ENCODE results near the gene CACNB2. TPM values are rescaled to one million over a fixed set of nuclear protein-coding genes. Genes with fewer than 3 reads are reported as not detected.

The CACNB2 gene
- total and polyA plus RNA-seq, 10 of the 15 experiments (the other 5 are each of a cell fraction or from before 2014, with no cell fraction given), result 0.62 to 8.1 (median 1.2) TPM

DNA sequence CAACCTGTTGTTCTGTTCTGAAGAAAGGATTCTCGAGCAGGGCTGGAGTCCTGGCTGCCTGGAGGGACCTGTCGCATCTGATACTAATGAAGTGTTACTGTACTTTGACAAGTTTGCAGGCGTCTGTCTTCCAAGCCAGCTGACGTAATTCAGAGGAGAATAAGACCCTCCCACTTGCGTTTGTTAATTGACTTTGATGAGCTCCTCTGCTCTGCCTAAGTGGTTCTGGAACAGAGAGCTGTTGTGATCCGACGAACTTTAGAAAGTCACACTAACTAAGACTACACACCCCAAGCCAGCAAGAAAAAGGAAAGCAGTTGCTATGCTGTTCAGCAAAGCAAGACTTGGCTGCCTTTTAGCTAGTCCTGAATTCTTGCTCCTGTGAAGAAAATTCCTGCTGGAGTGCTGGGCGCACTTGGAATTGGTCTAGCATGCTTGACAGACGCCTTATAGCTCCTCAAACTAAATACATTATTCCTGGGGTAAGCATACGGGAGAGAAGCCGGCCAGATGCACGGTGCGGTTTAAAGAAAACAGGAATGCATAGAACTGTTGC lies 200.3 kb downstream of the CACNB2 start:
- H3K4me2 ChIP-seq (ENCODE audit: control insufficient read depth, insufficient read depth), result no peak overlapping the region
- DNase-seq (ENCODE audit: low read depth, low spot score) (no peak), ATAC-seq (peak; percentile 59), FAIRE-seq (no peak)
- SMC1A ChIA-PET (ENCODE audit: uncharacterized antibody, unreplicated experiment), result interaction anchor here (0.6 to 1.7 kb wide), 10 partner anchors 9 to 93 kb away, joined by 3 to 5 read pairs (median 4); no protein-coding TSS in a partner anchor
- 47% methylated on average over 13 of the region's 13 CpGs for WGBS (ENCODE audit: insufficient coverage, insufficient replicate concordance, low lambda C conversion rate, missing lambda C conversion rate)
- H3K4me1 ChIP-seq (ENCODE audit: control insufficient read depth, insufficient read depth, low read length), result no peaks in the 10 kb centered on the region
- H4K20me1 ChIP-seq (ENCODE audit: control insufficient read depth, insufficient read depth), result no peaks in the 10 kb centered on the region
- no peaks in the 10 kb centered on the region for H3K36me3 ChIP-seq (ENCODE audit: control insufficient read depth in 2 of 2, insufficient read depth in 2 of 2, low read length in 1 of 2)
- POLR2A ChIA-PET, result no interaction called here
- no peak overlapping the region for H3K4me3 ChIP-seq
- TF ChIP-seq POU2F2 (IDR thresholded peaks at IDR 0.05; ENCODE audit: borderline replicate concordance, low read depth, low read length) (no peak), SPI1 (IDR thresholded peaks at IDR 0.05; ENCODE audit: borderline replicate concordance, insufficient read depth, low read depth, low read length) (no peak), PML (IDR thresholded peaks at IDR 0.05; ENCODE audit: low read length) (no peak), ZNF274 (IDR thresholded peaks at IDR 0.05; ENCODE audit: insufficient read depth, insufficient read length) (no peak)
- RAD21 ChIA-PET (ENCODE audit: unreplicated experiment), result interaction anchor here (0.8 to 1.1 kb wide), 3 partner anchors 22 to 132 kb away, joined by 3 to 4 read pairs (median 3); no protein-coding TSS in a partner anchor
- no peak overlapping the region for H2AFZ ChIP-seq (ENCODE audit: control insufficient read depth, low read depth, low read length)
- H3K27ac ChIP-seq (ENCODE audit: control insufficient read depth, insufficient read depth), result no peak overlapping the region
- BruUV-seq (replicated peaks), result no TSS peak
- no peaks in the 10 kb centered on the region for H3K79me2 ChIP-seq (ENCODE audit: control insufficient read depth, insufficient read depth, low read length)
- intact Hi-C loops (cut with micrococcal nuclease; ENCODE audit: unreplicated experiment) (no loop called here), in situ Hi-C loops (cut with MboI) (no loop called here)
- H3K27me3 ChIP-seq (replicated peaks in 1 of 2; ENCODE audit: control insufficient read depth in 2 of 2, insufficient read depth in 2 of 2, low read length in 1 of 2), result no peaks in the 10 kb centered on the region
- H3K9me3 ChIP-seq (replicated peaks; ENCODE audit: control insufficient read depth, insufficient read depth, low read length), result no peaks in the 10 kb centered on the region
- no peak overlapping the region for H3K9ac ChIP-seq (ENCODE audit: control insufficient read depth, insufficient read depth, low read length)
- CTCF ChIA-PET, result interaction anchor here (0.6 to 1.5 kb wide), 6 partner anchors 10 to 393 kb away, joined by 3 to 7 read pairs (median 4); no protein-coding TSS in a partner anchor

DNA sequence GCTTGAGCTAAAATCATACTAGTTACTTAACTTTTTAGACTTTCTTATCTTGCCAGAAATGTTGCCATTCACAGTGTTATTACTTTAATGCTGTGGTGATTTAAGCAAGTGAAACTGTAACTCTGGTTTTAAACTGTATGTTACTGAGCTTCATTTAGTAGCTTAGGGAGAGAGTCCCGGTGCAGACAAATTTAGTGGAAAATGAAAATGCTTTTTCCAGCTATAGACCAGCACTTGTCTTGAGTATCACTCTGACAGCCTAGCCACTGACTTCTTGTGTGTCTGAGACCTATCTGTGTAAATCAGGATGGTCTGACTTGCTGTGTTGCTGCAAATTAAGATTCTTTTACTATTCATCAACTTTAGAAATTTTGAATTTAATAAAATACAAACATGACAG lies 200.8 kb downstream of the CACNB2 start:
- CTCF ChIA-PET, result interaction anchor here (0.6 to 1.5 kb wide), 6 partner anchors 9 to 394 kb away, joined by 3 to 7 read pairs (median 4); no protein-coding TSS in a partner anchor
- ATAC-seq, result peak; percentile 32
- H2AFZ ChIP-seq (ENCODE audit: control insufficient read depth, low read depth, low read length), result no peak overlapping the region
- no peak overlapping the region for H3K27ac ChIP-seq (ENCODE audit: control insufficient read depth, insufficient read depth)
- RAD21 ChIA-PET (ENCODE audit: unreplicated experiment), result interaction anchor here (0.8 to 1.1 kb wide), 4 partner anchors 14 to 131 kb away, joined by 3 to 4 read pairs (median 3); no protein-coding TSS in a partner anchor
- POLR2A ChIA-PET, result no interaction called here
- 38% methylated on average over 1 of the region's 1 CpG for WGBS (ENCODE audit: insufficient coverage, insufficient replicate concordance, low lambda C conversion rate, missing lambda C conversion rate)
- H3K27me3 ChIP-seq (replicated peaks in 1 of 2; ENCODE audit: control insufficient read depth in 2 of 2, insufficient read depth in 2 of 2, low read length in 1 of 2), result no peaks in the 10 kb centered on the region
- no peaks in the 10 kb centered on the region for H4K20me1 ChIP-seq (ENCODE audit: control insufficient read depth, insufficient read depth)
- in situ Hi-C loops (cut with MboI) (no loop called here), intact Hi-C loops (cut with micrococcal nuclease; ENCODE audit: unreplicated experiment) (no loop called here)
- H3K36me3 ChIP-seq (ENCODE audit: control insufficient read depth in 2 of 2, insufficient read depth in 2 of 2, low read length in 1 of 2), result no peaks in the 10 kb centered on the region
- no peak overlapping the region for H3K4me3 ChIP-seq
- H3K9ac ChIP-seq (ENCODE audit: control insufficient read depth, insufficient read depth, low read length), result no peak overlapping the region
- no peak for FAIRE-seq
- no TSS peak for BruUV-seq (replicated peaks)
- no peak overlapping the region for H3K4me2 ChIP-seq (ENCODE audit: control insufficient read depth, insufficient read depth)
- no peaks in the 10 kb centered on the region for H3K4me1 ChIP-seq (ENCODE audit: control insufficient read depth, insufficient read depth, low read length)
- SMC1A ChIA-PET (ENCODE audit: uncharacterized antibody, unreplicated experiment), result interaction anchor here (0.6 to 1.7 kb wide), 12 partner anchors 9 to 92 kb away, joined by 3 to 5 read pairs (median 4); no protein-coding TSS in a partner anchor
- H3K9me3 ChIP-seq (replicated peaks; ENCODE audit: control insufficient read depth, insufficient read depth, low read length), result no peaks in the 10 kb centered on the region
- H3K79me2 ChIP-seq (ENCODE audit: control insufficient read depth, insufficient read depth, low read length), result no peaks in the 10 kb centered on the region
- no peak for DNase-seq (ENCODE audit: low read depth, low spot score)
- TF ChIP-seq, protein P1, sequence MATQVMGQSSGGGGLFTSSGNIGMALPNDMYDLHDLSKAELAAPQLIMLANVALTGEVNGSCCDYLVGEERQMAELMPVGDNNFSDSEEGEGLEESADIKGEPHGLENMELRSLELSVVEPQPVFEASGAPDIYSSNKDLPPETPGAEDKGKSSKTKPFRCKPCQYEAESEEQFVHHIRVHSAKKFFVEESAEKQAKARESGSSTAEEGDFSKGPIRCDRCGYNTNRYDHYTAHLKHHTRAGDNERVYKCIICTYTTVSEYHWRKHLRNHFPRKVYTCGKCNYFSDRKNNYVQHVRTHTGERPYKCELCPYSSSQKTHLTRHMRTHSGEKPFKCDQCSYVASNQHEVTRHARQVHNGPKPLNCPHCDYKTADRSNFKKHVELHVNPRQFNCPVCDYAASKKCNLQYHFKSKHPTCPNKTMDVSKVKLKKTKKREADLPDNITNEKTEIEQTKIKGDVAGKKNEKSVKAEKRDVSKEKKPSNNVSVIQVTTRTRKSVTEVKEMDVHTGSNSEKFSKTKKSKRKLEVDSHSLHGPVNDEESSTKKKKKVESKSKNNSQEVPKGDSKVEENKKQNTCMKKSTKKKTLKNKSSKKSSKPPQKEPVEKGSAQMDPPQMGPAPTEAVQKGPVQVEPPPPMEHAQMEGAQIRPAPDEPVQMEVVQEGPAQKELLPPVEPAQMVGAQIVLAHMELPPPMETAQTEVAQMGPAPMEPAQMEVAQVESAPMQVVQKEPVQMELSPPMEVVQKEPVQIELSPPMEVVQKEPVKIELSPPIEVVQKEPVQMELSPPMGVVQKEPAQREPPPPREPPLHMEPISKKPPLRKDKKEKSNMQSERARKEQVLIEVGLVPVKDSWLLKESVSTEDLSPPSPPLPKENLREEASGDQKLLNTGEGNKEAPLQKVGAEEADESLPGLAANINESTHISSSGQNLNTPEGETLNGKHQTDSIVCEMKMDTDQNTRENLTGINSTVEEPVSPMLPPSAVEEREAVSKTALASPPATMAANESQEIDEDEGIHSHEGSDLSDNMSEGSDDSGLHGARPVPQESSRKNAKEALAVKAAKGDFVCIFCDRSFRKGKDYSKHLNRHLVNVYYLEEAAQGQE (IDR thresholded peaks at IDR 0.05; ENCODE audit: low read depth, low read length), result no peak
- TF ChIP-seq STAT3 (IDR thresholded peaks at IDR 0.05; ENCODE audit: low read depth, low read length), result no peak
- TF ChIP-seq NFYA (IDR thresholded peaks at IDR 0.05; ENCODE audit: borderline replicate concordance, low read depth, low read length), result no peak
- TF ChIP-seq KDM1A (IDR thresholded peaks at IDR 0.05; ENCODE audit: borderline replicate concordance), result no peak
- no peak for TF ChIP-seq ASH2L (IDR thresholded peaks at IDR 0.05; ENCODE audit: borderline replicate concordance, low read depth)
- no peak for TF ChIP-seq NR2C2 (IDR thresholded peaks at IDR 0.05; ENCODE audit: borderline replicate concordance, control insufficient read depth, insufficient read length, low read depth)
- no peak for TF ChIP-seq RELA (IDR thresholded peaks at IDR 0.05; ENCODE audit: borderline replicate concordance, partially characterized antibody)
- TF ChIP-seq, protein P2, sequence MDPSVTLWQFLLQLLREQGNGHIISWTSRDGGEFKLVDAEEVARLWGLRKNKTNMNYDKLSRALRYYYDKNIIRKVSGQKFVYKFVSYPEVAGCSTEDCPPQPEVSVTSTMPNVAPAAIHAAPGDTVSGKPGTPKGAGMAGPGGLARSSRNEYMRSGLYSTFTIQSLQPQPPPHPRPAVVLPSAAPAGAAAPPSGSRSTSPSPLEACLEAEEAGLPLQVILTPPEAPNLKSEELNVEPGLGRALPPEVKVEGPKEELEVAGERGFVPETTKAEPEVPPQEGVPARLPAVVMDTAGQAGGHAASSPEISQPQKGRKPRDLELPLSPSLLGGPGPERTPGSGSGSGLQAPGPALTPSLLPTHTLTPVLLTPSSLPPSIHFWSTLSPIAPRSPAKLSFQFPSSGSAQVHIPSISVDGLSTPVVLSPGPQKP (IDR thresholded peaks at IDR 0.05; ENCODE audit: low read depth, low read length), result no peak
- no peak for TF ChIP-seq CREM (IDR thresholded peaks at IDR 0.05; ENCODE audit: low read depth)

All from GM12878 (cell line).